Measurements from ENCODE around the gene SGPP2. TPM values are rescaled to one million over a fixed set of nuclear protein-coding genes. Genes with fewer than 3 reads are reported as not detected.

Gene SGPP2
- total RNA-seq, 1 donor from 2014 or later = 12.4 TPM

DNA sequence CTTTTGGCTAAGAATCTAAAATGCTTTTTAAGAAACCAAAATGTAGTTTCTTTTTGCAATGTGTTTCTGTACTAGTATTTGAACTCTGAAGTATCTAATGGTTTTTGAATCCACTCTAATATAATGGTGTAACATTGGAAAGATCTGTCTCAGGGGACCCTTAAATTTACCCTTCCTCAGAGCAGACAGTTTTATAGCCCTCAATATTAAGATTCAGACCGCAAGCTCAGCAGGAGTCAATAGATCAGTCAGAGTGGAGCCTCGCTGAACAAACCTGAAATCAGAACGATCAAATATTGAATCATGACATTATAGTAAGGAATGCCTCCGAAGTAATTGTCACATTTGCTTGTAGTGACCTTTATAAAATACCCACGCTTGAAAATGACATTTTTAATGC is 18.3 kb downstream of the SGPP2 start:
- intact Hi-C loops (cut with micrococcal nuclease) = no loop called here
- no peaks in the 10 kb centered on the region for H3K4me1 Mint-ChIP-seq
- no peaks in the 10 kb centered on the region for H3K27me3 Mint-ChIP-seq
- H3K9me3 Mint-ChIP-seq = no peaks in the 10 kb centered on the region
- ChIA-PET POLR2A (no interaction called here), CTCF (no interaction called here)
- no peak overlapping the region for H3K27ac Mint-ChIP-seq
- no peaks in the 10 kb centered on the region for H3K36me3 Mint-ChIP-seq (ENCODE audit: low read depth)
- no peak overlapping the region for H3K4me3 Mint-ChIP-seq
- no peak for TF ChIP-seq CTCF (IDR thresholded peaks at IDR 0.05)
- DNase-seq (no peak), ATAC-seq (ENCODE audit: low read depth) (no peak)

- ChIA-PET POLR2A (no interaction called here), CTCF (no interaction called here)
- H3K27me3 Mint-ChIP-seq = no peaks in the 10 kb centered on the region
- no peaks in the 10 kb centered on the region for H3K4me1 Mint-ChIP-seq
- no peak for DNase-seq
- intact Hi-C loops (cut with micrococcal nuclease) = no loop called here
- no peak for TF ChIP-seq CTCF (IDR thresholded peaks at IDR 0.05)
- no peaks in the 10 kb centered on the region for H3K36me3 Mint-ChIP-seq (ENCODE audit: low read depth)
- ATAC-seq (ENCODE audit: low read depth) = no peak
- no peaks in the 10 kb centered on the region for H3K9me3 Mint-ChIP-seq
- H3K27ac Mint-ChIP-seq = no peak overlapping the region
- no peak overlapping the region for H3K4me3 Mint-ChIP-seq
Observed at GRCh38 chr2:222445227-222445626, 20.9 kb downstream of the SGPP2 start.

GRCh38 chr2:222447131-222447530 is 22.8 kb downstream of the SGPP2 start:
- POLR2A ChIA-PET = no interaction called here
- H3K9me3 Mint-ChIP-seq = no peaks in the 10 kb centered on the region
- CTCF ChIA-PET = no interaction called here

GRCh38 chr2:222448748-222449181 is 24.4 kb downstream of the SGPP2 start:
- H3K4me1 Mint-ChIP-seq = no peaks in the 10 kb centered on the region
- H3K9me3 Mint-ChIP-seq = no peaks in the 10 kb centered on the region
- no peaks in the 10 kb centered on the region for H3K27me3 Mint-ChIP-seq
- no peak overlapping the region for H3K27ac Mint-ChIP-seq
- ChIA-PET POLR2A (no interaction called here), CTCF (no interaction called here)
- DNase-seq (no peak), ATAC-seq (ENCODE audit: low read depth) (no peak)
- no peaks in the 10 kb centered on the region for H3K36me3 Mint-ChIP-seq (ENCODE audit: low read depth)
- no peak overlapping the region for H3K4me3 Mint-ChIP-seq
- no peak for TF ChIP-seq CTCF (IDR thresholded peaks at IDR 0.05)
- intact Hi-C loops (cut with micrococcal nuclease) = no loop called here

More at GRCh38 chr2:222447131-222447530, 22.8 kb downstream of the SGPP2 start:
- no peak for TF ChIP-seq CTCF (IDR thresholded peaks at IDR 0.05)
- Mint-ChIP-seq H3K27me3 (no peaks in the 10 kb centered on the region), H3K4me1 (no peaks in the 10 kb centered on the region), H3K36me3 (ENCODE audit: low read depth) (no peaks in the 10 kb centered on the region), H3K27ac (no peak overlapping the region), H3K4me3 (no peak overlapping the region)
- ATAC-seq (ENCODE audit: low read depth) (no peak), DNase-seq (no peak)
- intact Hi-C loops (cut with micrococcal nuclease) = no loop called here

DNA sequence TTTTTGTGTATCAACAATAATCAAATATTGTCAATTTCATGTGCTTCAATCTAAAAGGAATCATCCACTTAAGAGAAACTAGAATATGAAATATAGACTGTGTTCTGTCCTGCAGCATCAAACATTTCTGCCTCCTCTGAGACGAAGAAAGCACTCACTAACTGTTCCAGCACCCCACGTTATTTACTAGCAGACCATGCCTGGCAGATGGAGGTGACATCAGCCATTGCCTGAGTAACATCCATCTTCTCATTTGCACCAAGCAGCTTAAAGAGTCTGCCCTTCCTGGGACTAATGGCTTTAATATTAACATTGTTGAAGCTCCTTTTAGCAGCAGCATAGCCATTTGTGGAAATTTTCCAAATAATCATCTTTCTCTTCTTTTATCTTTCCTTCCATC is 25.7 kb downstream of the SGPP2 start:
- intact Hi-C loops (cut with micrococcal nuclease) = no loop called here
- ATAC-seq (ENCODE audit: low read depth) (no peak), DNase-seq (no peak)
- no peaks in the 10 kb centered on the region for H3K27me3 Mint-ChIP-seq
- no peak overlapping the region for H3K27ac Mint-ChIP-seq
- H3K36me3 Mint-ChIP-seq (ENCODE audit: low read depth) = no peaks in the 10 kb centered on the region
- ChIA-PET POLR2A (no interaction called here), CTCF (no interaction called here)
- no peaks in the 10 kb centered on the region for H3K9me3 Mint-ChIP-seq
- no peaks in the 10 kb centered on the region for H3K4me1 Mint-ChIP-seq
- H3K4me3 Mint-ChIP-seq = no peak overlapping the region
- no peak for TF ChIP-seq CTCF (IDR thresholded peaks at IDR 0.05)
